Activated B cell treated with CpG ODN at 0.5 μM for 24 hours (primary cell): Measurements from ENCODE around the gene RPL21. TPM values are rescaled to one million over a fixed set of nuclear protein-coding genes. Genes with fewer than 3 reads are reported as not detected.
"Not testable (repeated sequence)": the region's sequence is repeated elsewhere in the genome, so short reads cannot be mapped to it uniquely, and the experiment has no call there.

Source experiments
- ATAC-seq: fragments of 200-7000 bp; cut with Tn5 transposase; one replicate; pipeline ENCODE4 v1.10.0; 2021; ENCODE audit warnings: low read depth, mild to moderate bottlenecking, moderate library complexity
- CTCF ChIA-PET: fragments of 350-600 bp; sonication (Branson Sonifier 250); formaldehyde crosslinking; loops from one replicate; lab custom pipeline; 2021; ENCODE audit warnings: antibody characterized with exemption; lab: Charles Lee
- POLR2A ChIA-PET: fragments of 350-600 bp; sonication (Branson Sonifier 250); formaldehyde crosslinking; loops from one replicate; lab custom pipeline; 2021; ENCODE audit warnings: antibody characterized with exemption; lab: Charles Lee
- DNase-seq: peaks from one replicate; pipeline ENCODE4 v3.0.0; 2022
- H3K27ac Mint-ChIP-seq: one replicate; pipeline ENCODE4 v1.8.0; 2020; ENCODE audit warnings: mixed read lengths
- H3K27me3 Mint-ChIP-seq: one replicate; pipeline ENCODE4 v1.8.0; 2021; ENCODE audit warnings: mixed read lengths
- H3K36me3 Mint-ChIP-seq: one replicate; pipeline ENCODE4 v1.8.0; 2021; ENCODE audit warnings: low read depth, mixed read lengths
- H3K4me1 Mint-ChIP-seq: one replicate; pipeline ENCODE4 v1.8.0; 2021; ENCODE audit warnings: mixed read lengths
- H3K4me3 Mint-ChIP-seq: one replicate; pipeline ENCODE4 v1.8.0; 2020; ENCODE audit warnings: mild to moderate bottlenecking, mixed read lengths
- H3K9me3 Mint-ChIP-seq: one replicate; pipeline ENCODE4 v1.8.0; 2020; ENCODE audit warnings: mixed read lengths
- CTCF ChIP-seq: fragments of 200-600 bp; IDR thresholded peaks from one replicate; pipeline ENCODE4 v1.8.0; 2022; ENCODE audit warnings: antibody characterized with exemption, mild to moderate bottlenecking
- intact Hi-C: fragments of 100-400 bp; cut with micrococcal nuclease; formaldehyde crosslinking; loops from one replicate; pipeline ENCODE4 v1.15.1; 2024
- total RNA-seq: library from RNA; stranded (reverse); gene quantifications from 2 replicates; pipeline ENCODE4 v1.2.3, GENCODE V29; 2022

RPL21 gene
- total RNA-seq, 1 donor from 2014 or later = 1,996 TPM

- no peaks in the 10 kb centered on the region for H3K27me3 Mint-ChIP-seq
- ChIA-PET POLR2A (no interaction called here), CTCF (no interaction called here)
- no peaks in the 10 kb centered on the region for H3K36me3 Mint-ChIP-seq
- TF ChIP-seq CTCF = no peak
- no peaks in the 10 kb centered on the region for H3K4me1 Mint-ChIP-seq
- ATAC-seq (no peak), DNase-seq (no peak)
- peaks cover 2% of the 10 kb centered on the region for H3K9me3 Mint-ChIP-seq
- H3K4me3 Mint-ChIP-seq = no peak overlapping the region
- intact Hi-C loops = no loop called here
- H3K27ac Mint-ChIP-seq = no peak overlapping the region
These were observed 40.1 kb upstream of the RPL21 start for GRCh38 chr13:27211271-27211670.

DNA sequence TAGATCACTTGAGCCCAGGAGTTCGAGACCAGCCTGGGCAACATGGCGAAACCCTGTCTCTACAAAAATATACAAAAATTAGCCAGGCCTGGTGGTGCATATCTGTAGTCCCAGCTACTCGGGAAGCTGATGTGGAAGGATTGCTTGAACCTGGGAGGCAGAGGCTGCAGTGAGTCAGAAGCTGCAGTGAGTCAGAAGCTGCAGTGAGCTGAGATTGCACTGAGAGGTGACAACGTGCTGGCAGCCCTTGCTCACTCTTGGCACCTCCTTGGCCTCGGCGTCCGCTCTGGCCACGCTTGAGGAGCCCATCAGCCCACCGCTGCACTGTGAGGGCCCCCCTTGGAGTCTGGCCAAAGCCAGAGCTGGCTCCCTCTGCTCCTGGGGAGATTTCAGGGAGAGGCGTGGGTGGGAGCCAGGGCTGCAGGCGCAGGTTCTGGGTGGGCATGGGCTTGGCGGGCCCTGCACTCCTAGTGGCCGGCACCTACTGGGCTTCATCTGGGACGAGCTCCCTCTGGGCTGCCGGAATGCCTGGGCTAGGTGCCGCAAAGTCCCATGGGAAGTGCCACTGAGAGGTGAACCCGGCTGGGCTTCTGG, 39.5 kb upstream of the RPL21 start:
- no peaks in the 10 kb centered on the region for H3K4me1 Mint-ChIP-seq
- peaks cover 2% of the 10 kb centered on the region for H3K9me3 Mint-ChIP-seq
- H3K4me3 Mint-ChIP-seq = no peak overlapping the region
- no peaks in the 10 kb centered on the region for H3K36me3 Mint-ChIP-seq
- DNase-seq (no peak), ATAC-seq (no peak)
- intact Hi-C loops = no loop called here
- no peak overlapping the region for H3K27ac Mint-ChIP-seq
- ChIA-PET POLR2A (no interaction called here), CTCF (no interaction called here)
- H3K27me3 Mint-ChIP-seq = no peaks in the 10 kb centered on the region
- no peak for TF ChIP-seq CTCF

- H3K36me3 Mint-ChIP-seq, POLR2A ChIA-PET, intact Hi-C loops, H3K27ac Mint-ChIP-seq, H3K4me3 Mint-ChIP-seq, ATAC-seq, H3K9me3 Mint-ChIP-seq, DNase-seq, H3K27me3 Mint-ChIP-seq, CTCF ChIA-PET: not testable (repeated sequence)
- H3K4me1 Mint-ChIP-seq = peaks cover 10% of the 10 kb centered on the region
These were observed 38.0 kb upstream of the RPL21 start for GRCh38 chr13:27213386-27213785.

DNA sequence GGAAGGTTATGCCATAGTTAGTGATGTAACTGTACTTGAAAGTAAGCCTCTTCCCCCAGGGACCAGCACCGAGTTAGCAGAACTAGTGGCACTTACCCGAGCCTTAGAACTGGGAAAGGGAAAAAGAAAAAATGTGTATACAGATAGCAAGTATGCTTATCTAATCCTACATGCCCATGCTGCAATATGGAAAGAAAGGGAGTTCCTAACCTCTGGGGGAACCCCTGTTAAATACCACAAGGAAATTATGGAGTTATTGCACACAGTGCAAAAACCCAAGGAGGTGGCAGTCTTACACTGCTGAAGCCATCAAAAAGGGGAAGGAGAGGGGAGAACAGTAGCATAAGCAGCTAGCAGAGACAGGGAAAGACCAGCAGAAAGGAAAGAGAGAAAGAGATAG, 33.6 kb upstream of the RPL21 start:
- ATAC-seq, H3K27me3 Mint-ChIP-seq, CTCF ChIA-PET, H3K27ac Mint-ChIP-seq, H3K9me3 Mint-ChIP-seq, POLR2A ChIA-PET, H3K4me3 Mint-ChIP-seq, DNase-seq, H3K36me3 Mint-ChIP-seq: not testable (repeated sequence)
- intact Hi-C loops = loop anchor here (2.0 kb wide), 1 partner anchor 15 kb away; no protein-coding TSS in a partner anchor
- peaks cover 29% of the 10 kb centered on the region for H3K4me1 Mint-ChIP-seq

DNA sequence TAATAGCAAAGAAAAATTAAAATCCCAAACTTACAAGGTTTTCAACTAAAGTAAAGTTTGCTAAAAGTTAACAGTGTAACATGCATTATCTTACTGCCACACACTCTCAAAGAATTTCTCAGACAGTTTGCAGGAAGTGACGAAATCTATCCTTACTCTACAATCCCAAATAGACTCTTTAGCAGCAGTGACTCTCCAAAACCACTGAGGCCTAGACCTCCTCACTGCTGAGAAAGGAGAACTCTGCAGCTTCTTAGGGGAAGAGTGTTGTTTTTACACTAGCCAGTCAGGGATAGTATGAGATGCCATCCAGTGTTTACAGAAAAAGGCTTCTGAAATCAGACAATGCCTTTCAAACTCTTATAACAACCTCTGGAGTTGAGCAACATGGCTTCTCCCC, 32.5 kb upstream of the RPL21 start:
- ATAC-seq, H3K9me3 Mint-ChIP-seq, DNase-seq, H3K27ac Mint-ChIP-seq, POLR2A ChIA-PET, H3K4me3 Mint-ChIP-seq, H3K36me3 Mint-ChIP-seq, CTCF ChIA-PET, H3K27me3 Mint-ChIP-seq: not testable (repeated sequence)
- H3K4me1 Mint-ChIP-seq = peaks cover 34% of the 10 kb centered on the region
- intact Hi-C loops = loop anchor here (2.0 kb wide), 1 partner anchor 14 kb away; no protein-coding TSS in a partner anchor

- H3K4me3 Mint-ChIP-seq = no peak overlapping the region
- ChIA-PET POLR2A (no interaction called here), CTCF (no interaction called here)
These were observed 31.7 kb upstream of the RPL21 start for GRCh38 chr13:27219611-27220010.

DNA sequence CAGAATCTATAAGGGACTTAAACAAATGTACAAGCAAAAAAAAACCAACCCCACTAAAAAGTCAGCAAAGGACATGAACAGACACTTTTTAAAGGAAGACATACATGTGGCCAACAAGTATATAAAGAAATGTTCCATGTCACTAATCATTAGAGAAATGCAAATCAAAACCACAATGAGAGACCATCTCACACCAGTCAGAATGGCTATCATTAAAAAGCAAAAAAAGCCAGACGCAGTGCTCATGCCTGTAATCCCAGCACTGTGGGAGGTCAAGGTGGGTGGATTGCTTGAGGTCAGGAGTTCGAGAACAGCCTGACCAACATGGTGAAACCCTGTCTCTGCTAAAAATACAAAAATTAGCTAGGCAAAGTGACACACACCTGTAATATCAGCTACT, 29.3 kb upstream of the RPL21 start:
- DNase-seq, H3K9me3 Mint-ChIP-seq, H3K36me3 Mint-ChIP-seq, H3K27me3 Mint-ChIP-seq, H3K27ac Mint-ChIP-seq, CTCF ChIA-PET: not testable (repeated sequence)
- H3K4me3 Mint-ChIP-seq = peak overlapping the region; percentile 15
- POLR2A ChIA-PET = interaction anchor here (0.6 kb wide), 1 partner anchor 82 kb away, joined by 3 read pairs; no protein-coding TSS in a partner anchor
- peaks cover 57% of the 10 kb centered on the region for H3K4me1 Mint-ChIP-seq
- intact Hi-C loops = loop anchor here (10.0 kb wide), 1 partner anchor 47 kb away; the partner anchor contains the start of gene USP12
- peak; percentile 45 for ATAC-seq

More at GRCh38 chr13:27219611-27220010, 31.7 kb upstream of the RPL21 start:
- DNase-seq (no peak), ATAC-seq (no peak)
- Mint-ChIP-seq H3K27me3 (no peaks in the 10 kb centered on the region), H3K9me3 (no peaks in the 10 kb centered on the region), H3K36me3 (no peaks in the 10 kb centered on the region), H3K27ac (no peak overlapping the region), H3K4me1 (peaks cover 39% of the 10 kb centered on the region)
- intact Hi-C loops = loop anchor here (2.0 to 10.0 kb wide), 2 partner anchors 13 to 45 kb away; partner anchors contain the start of gene USP12
- no peak for TF ChIP-seq CTCF
